Stomach (tissue), 9 donors: ENCODE data around the gene MARCKS. TPM values are rescaled to one million over a fixed set of nuclear protein-coding genes. Genes with fewer than 3 reads are reported as not detected.

Source experiments
- DNase-seq, 2 donors: peaks; one replicate each; pipeline versions ENCODE4 v3.0.0 to v3.0.0-alpha.2; 2013 to 2019
- H3K27ac ChIP-seq, 5 donors: fragments of 200-600 bp in 4 of 5; sonication (generic) in 4 of 5; one replicate each; pipeline ENCODE4 v1.5.1; 2013 to 2019; ENCODE audit warnings: mild to moderate bottlenecking in 1 of 5, moderate library complexity in 1 of 5
- H3K27me3 ChIP-seq, 3 donors: fragments of 200-600 bp; sonication (generic); one replicate each; pipeline ENCODE4 v1.5.1; 2017 to 2019; ENCODE audit warnings: mixed run types in 1 of 3
- H3K36me3 ChIP-seq, 4 donors: fragments of 200-600 bp; sonication (generic); 1 replicate in 3 of 4; 2 replicates in 1 of 4; pipeline ENCODE4 v1.5.1; 2016 to 2019
- H3K4me1 ChIP-seq, 4 donors: fragments of 200-600 bp; sonication (generic); one replicate each; pipeline ENCODE4 v1.5.1; 2016 to 2019
- H3K4me3 ChIP-seq, 4 donors: fragments of 200-600 bp; sonication (generic) in 3 of 4; one replicate each; pipeline ENCODE4 v1.5.1; 2016 to 2019; ENCODE audit warnings: mild to moderate bottlenecking in 1 of 4
- H3K9me3 ChIP-seq, 4 donors: fragments of 200-600 bp; sonication (generic); one replicate each; pipeline ENCODE4 v1.5.1; 2016 to 2019
- EP300 ChIP-seq: sonication (generic); formaldehyde crosslinking; IDR thresholded peaks from one replicate; pipeline ENCODE4 v1.6.1; 2017; ENCODE audit warnings: antibody characterized with exemption
- POLR2A ChIP-seq, 4 donors: fragments of 450-650 bp; IDR thresholded peaks; one replicate each; pipeline ENCODE4 v1.6.1; 2016; ENCODE audit warnings: antibody characterized with exemption in 4 of 4, control low read depth in 2 of 4, mild to moderate bottlenecking in 1 of 4, moderate library complexity in 1 of 4
- POLR2AphosphoS5 ChIP-seq, 3 donors: sonication (generic); formaldehyde crosslinking; IDR thresholded peaks; one replicate each; pipeline ENCODE4 v1.6.1; 2016; ENCODE audit warnings: antibody characterized with exemption in 3 of 3
- WGBS, 5 donors: extraction: QIAGEN DNeasy Blood & Tissue Kit in 3 of 5; methylation state at CpG; one replicate each; pipeline versions ENCODE4 v1.1.5 to v1.1.7; 2013 to 2018; 5-methylcytosine and 5-hydroxymethylcytosine counted together
- intact Hi-C: fragments of 100-400 bp; cut with DNase I; formaldehyde crosslinking; loops from one replicate; pipeline ENCODE4 v1.15.1; 2023; ENCODE audit warnings: low total_unique reads
- polyA plus RNA-seq, 3 donors: library from polyadenylated mRNA; stranded (reverse); fragments of 200-250 nt; gene quantifications; one replicate each; pipeline ENCODE4 v1.2.3, GENCODE V29; 2013
- total RNA-seq, 5 donors: library from RNA; depleted of rRNA; stranded (reverse); fragments of >200 nt; gene quantifications; one replicate each; pipeline versions ENCODE4 v1.1.0 to v1.2.3, GENCODE V29; 2014 to 2016
- TF ChIP-seq, protein P1 (sequence below), 7 experiments: fragments of 450-650 bp in 4 of 7; fragments of 200-600 bp in 3 of 7; sonication (generic) in 3 of 7; IDR thresholded peaks; one replicate each; pipeline ENCODE4 v1.5.1; 2016 to 2019; ENCODE audit warnings: antibody characterized with exemption in 7 of 7, control low read depth in 2 of 7, mild to moderate bottlenecking in 1 of 7
- donor health status: healthy with polysubstance abuse.
- donor health status: Bipolar disorder and iron deficiency.
- donor health status: healthy.

MARCKS gene
- total and polyA plus RNA-seq, 8 donors = 19.8 to 594 (median 52.3) TPM

DNA sequence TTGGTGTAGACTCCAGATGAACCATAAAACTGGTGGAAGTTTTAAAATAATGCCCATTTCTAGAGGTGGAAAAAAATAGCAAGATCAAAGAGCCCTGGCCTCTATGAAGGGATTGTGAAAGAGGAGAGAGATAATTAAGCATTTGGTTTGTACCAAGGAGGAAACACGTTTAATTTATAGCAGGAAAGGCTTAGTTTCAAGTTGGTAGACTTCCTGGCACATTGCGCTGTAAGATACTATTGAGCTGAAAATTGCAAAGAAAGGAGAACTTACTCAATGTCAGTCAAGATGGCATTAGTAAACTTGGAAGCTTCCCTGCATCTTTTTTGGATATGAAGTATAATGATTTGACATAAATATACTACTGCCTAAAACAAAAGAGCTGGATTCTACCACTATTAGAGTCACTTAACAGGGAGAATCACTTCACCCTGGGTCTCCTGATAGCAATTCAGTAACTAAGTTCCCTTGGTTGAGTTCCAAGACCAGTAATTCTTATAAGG is 24.4 kb downstream of the MARCKS start:
- 45 to 79% (median 48%) methylated on average over 2 of the region's 2 CpGs for WGBS, 5 donors
- Histone ChIP-seq H3K27me3 (no peaks in the 10 kb centered on the region), H3K27ac (no peak overlapping the region), H3K4me3 (no peak overlapping the region), H3K9me3 (no peaks in the 10 kb centered on the region), H3K4me1 (peaks cover 0 to 24% (median 13%) of the 10 kb centered on the region in 4 donors), H3K36me3 (no peaks in the 10 kb centered on the region)
- no peak for TF ChIP-seq EP300
- intact Hi-C loops = no loop called here
- no peak for DNase-seq

DNA sequence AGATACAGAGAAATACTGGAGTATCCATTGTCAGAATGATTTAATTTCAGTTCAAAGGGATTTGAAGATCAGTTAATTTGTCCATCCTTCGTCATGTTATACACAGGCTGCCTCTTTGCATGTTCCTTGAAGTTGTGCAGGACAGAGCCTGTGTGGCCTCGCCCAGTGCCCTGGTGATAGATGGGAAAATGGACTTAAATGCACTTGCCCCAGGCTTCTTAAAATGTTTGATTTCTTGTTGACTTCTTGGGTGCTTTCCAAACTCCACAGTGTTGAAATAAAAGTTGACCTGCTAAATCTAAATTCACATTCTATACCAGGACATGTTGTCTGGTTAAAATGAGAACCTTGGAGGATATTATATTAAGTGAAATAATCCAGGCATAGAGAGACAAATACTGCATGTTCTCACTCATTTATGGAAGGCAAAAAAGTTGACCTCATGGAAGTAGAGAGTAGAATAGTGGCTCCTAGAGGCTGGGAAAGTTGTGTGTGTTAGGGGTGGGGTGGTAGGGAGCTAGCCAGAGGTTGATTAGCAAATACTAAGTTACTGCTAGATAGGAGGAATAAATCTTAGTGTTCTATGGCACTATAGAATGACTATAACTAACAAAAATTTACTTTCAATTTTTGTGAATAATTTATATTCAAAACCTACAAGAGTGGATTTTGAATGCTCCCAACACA is 25.3 kb downstream of the MARCKS start:
- intact Hi-C loops = no loop called here
- no peaks in the 10 kb centered on the region for H3K9me3 ChIP-seq
- H3K27me3 ChIP-seq = no peaks in the 10 kb centered on the region
- no peak for DNase-seq
- H3K4me1 ChIP-seq = peaks cover 0 to 24% (median 13%) of the 10 kb centered on the region in 4 donors
- no peak for TF ChIP-seq POLR2A (IDR thresholded peaks at IDR 0.05)
- TF ChIP-seq POLR2AphosphoS5 (IDR thresholded peaks at IDR 0.05) = no peak
- TF ChIP-seq, protein P1, sequence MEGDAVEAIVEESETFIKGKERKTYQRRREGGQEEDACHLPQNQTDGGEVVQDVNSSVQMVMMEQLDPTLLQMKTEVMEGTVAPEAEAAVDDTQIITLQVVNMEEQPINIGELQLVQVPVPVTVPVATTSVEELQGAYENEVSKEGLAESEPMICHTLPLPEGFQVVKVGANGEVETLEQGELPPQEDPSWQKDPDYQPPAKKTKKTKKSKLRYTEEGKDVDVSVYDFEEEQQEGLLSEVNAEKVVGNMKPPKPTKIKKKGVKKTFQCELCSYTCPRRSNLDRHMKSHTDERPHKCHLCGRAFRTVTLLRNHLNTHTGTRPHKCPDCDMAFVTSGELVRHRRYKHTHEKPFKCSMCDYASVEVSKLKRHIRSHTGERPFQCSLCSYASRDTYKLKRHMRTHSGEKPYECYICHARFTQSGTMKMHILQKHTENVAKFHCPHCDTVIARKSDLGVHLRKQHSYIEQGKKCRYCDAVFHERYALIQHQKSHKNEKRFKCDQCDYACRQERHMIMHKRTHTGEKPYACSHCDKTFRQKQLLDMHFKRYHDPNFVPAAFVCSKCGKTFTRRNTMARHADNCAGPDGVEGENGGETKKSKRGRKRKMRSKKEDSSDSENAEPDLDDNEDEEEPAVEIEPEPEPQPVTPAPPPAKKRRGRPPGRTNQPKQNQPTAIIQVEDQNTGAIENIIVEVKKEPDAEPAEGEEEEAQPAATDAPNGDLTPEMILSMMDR (IDR thresholded peaks at IDR 0.05) = no peak
- TF ChIP-seq EP300 = no peak
- H3K4me3 ChIP-seq = no peak overlapping the region
- WGBS, 5 donors = 44 to 70% (median 48%) methylated on average over 2 of the region's 2 CpGs
- H3K27ac ChIP-seq = no peak overlapping the region
- H3K36me3 ChIP-seq = no peaks in the 10 kb centered on the region

DNA sequence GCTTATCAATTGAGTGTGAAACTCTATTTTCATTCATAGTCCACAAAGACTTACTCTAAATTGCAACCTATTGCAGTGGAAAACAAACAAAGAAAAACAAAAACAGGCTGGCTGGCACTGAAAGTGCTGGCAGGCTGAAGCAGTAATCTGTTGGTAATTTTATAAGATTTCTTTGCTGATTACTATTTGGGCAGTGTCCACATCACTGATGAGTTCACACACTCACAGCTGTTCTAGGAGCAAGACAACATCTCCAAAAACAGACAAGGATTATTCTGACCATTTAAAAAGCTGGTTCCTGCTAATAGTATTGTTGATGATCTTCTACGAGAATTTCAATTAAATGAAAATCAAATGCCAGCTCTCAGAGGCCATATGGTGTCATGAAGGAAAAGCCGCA is 26.9 kb downstream of the MARCKS start:
- WGBS, 5 donors = 75 to 96% (median 88%) methylated on average over 2 of the region's 2 CpGs

DNA sequence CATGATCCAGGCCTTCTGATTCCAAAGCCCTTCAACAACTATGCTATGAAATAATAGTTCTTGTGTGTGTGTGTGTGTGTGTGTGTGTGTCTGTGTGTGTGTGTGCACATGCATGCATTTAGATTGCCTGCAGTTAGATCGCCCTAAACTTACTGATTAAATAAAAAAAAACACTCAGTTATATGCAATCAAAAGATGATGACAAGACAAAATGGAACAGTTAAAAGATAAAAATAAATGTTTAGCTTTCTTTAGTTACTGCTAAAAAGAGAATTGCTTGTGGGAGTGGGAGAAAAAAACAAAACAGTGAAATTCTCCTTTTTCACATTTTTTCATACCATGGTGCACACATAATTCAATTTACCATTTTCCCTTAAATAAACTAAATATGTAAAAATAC is 29.4 kb downstream of the MARCKS start:
- DNase-seq = no peak
- TF ChIP-seq POLR2AphosphoS5 (IDR thresholded peaks at IDR 0.05) = no peak
- no peak for TF ChIP-seq EP300
- TF ChIP-seq, protein P1 (IDR thresholded peaks at IDR 0.05) = no peak
- TF ChIP-seq POLR2A (IDR thresholded peaks at IDR 0.05) = no peak
- Histone ChIP-seq H3K4me1 (peaks cover 0 to 12% (median 7%) of the 10 kb centered on the region in 4 donors), H3K4me3 (no peak overlapping the region), H3K27me3 (no peaks in the 10 kb centered on the region), H3K36me3 (no peaks in the 10 kb centered on the region), H3K27ac (no peak overlapping the region), H3K9me3 (peaks cover 0 to 4% (median 1%) of the 10 kb centered on the region in 4 donors)
- WGBS, 5 donors = 88 to 96% (median 89%) methylated on average over 1 of the region's 1 CpG
- intact Hi-C loops = no loop called here

More for the DNA sequence above, 26.9 kb downstream of the MARCKS start:
- Histone ChIP-seq H3K4me1 (peaks cover 0 to 24% (median 11%) of the 10 kb centered on the region in 4 donors), H3K9me3 (no peaks in the 10 kb centered on the region), H3K36me3 (no peaks in the 10 kb centered on the region), H3K4me3 (no peak overlapping the region), H3K27ac (no peak overlapping the region), H3K27me3 (no peaks in the 10 kb centered on the region)
- TF ChIP-seq POLR2AphosphoS5 (IDR thresholded peaks at IDR 0.05) = no peak
- intact Hi-C loops = no loop called here
- DNase-seq = no peak

DNA sequence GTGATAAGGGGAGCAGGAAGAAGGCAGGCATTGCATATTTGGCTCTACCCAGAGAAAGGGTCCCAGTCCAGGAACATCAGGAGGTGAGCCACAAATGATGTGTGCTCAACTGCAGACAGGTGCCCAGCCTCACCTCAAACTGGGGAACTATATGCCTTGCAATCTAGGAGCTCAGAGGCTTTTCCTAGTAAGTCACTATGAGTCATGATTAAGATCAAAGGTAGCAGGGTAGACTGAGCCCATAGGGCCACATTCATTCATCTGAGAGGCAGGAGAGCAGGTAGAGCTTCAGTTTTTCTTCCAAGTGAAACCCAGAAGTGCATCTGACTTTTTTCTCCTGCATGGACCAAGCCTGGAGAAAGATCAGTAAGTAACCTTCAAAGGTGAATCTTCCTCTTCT is 31.3 kb downstream of the MARCKS start:
- H3K4me1 ChIP-seq = no peaks in the 10 kb centered on the region
- H3K27ac ChIP-seq = no peak overlapping the region
- peaks cover 0 to 9% (median 7%) of the 10 kb centered on the region in 4 donors for H3K9me3 ChIP-seq
- H3K4me3 ChIP-seq = no peak overlapping the region
- no peaks in the 10 kb centered on the region for H3K27me3 ChIP-seq
- TF ChIP-seq EP300 (no peak), POLR2AphosphoS5 (IDR thresholded peaks at IDR 0.05) (no peak), POLR2A (IDR thresholded peaks at IDR 0.05) (no peak)
- TF ChIP-seq, protein P1 (IDR thresholded peaks at IDR 0.05) = no peak
- intact Hi-C loops = no loop called here
- no peaks in the 10 kb centered on the region for H3K36me3 ChIP-seq
- no peak for DNase-seq
